ENCODE measurements around the gene CHAMP1.
"Not testable (repeated sequence)": the region's sequence is repeated elsewhere in the genome, so short reads cannot be mapped to it uniquely, and the experiment has no call there.

Gene CHAMP1

GRCh38 chr13:114299604-114300305, 14.5 kb upstream of the CHAMP1 start:
- no peak for DNase-seq (ENCODE audit: low spot score)

- DNase-seq (ENCODE audit: low spot score), result no peak
Measured at GRCh38 chr13:114303700-114304327, 10.5 kb upstream of the CHAMP1 start.

GRCh38 chr13:114304346-114305034, 9.8 kb upstream of the CHAMP1 start:
- no peak for DNase-seq (ENCODE audit: low spot score)

GRCh38 chr13:114309086-114309485, 5.2 kb upstream of the CHAMP1 start:
- no peak for DNase-seq (ENCODE audit: low spot score)

- DNase-seq (ENCODE audit: low spot score), result no peak
Measured at GRCh38 chr13:114309806-114310410, 4.4 kb upstream of the CHAMP1 start.

- DNase-seq (ENCODE audit: low spot score), result no peak
Measured at GRCh38 chr13:114310956-114311355, 3.3 kb upstream of the CHAMP1 start.

GRCh38 chr13:114311387-114311786, 2.9 kb upstream of the CHAMP1 start:
- DNase-seq (ENCODE audit: low spot score), result no peak

GRCh38 chr13:114311908-114312307, 2.4 kb upstream of the CHAMP1 start:
- DNase-seq (ENCODE audit: low spot score), result peak; percentile 8

- DNase-seq (ENCODE audit: low spot score), result no peak
Measured at GRCh38 chr13:114313061-114313860, 1.0 kb upstream of the CHAMP1 start.

- peak; percentile 75 for DNase-seq (ENCODE audit: low spot score)
Measured at GRCh38 chr13:114315074-114315785, 927 bp downstream of the CHAMP1 start.

- DNase-seq (ENCODE audit: low spot score), result no peak
Measured at GRCh38 chr13:114318624-114319023, 4.3 kb downstream of the CHAMP1 start.

- DNase-seq (ENCODE audit: low spot score), result no peak
Measured at GRCh38 chr13:114319441-114319913, 5.2 kb downstream of the CHAMP1 start.

- no peak for DNase-seq (ENCODE audit: low spot score)
Measured at GRCh38 chr13:114320065-114320464, 5.8 kb downstream of the CHAMP1 start.

GRCh38 chr13:114321256-114321655, 7.0 kb downstream of the CHAMP1 start:
- no peak for DNase-seq (ENCODE audit: low spot score)

- no peak for DNase-seq (ENCODE audit: low spot score)
Measured at GRCh38 chr13:114323349-114323748, 9.0 kb downstream of the CHAMP1 start.

GRCh38 chr13:114324334-114324733, 10.0 kb downstream of the CHAMP1 start:
- DNase-seq (ENCODE audit: low spot score), result no peak

- DNase-seq (ENCODE audit: low spot score), result no peak
Measured at GRCh38 chr13:114325729-114326128, 11.4 kb downstream of the CHAMP1 start.

GRCh38 chr13:114328034-114328433, 13.7 kb downstream of the CHAMP1 start:
- no peak for DNase-seq (ENCODE audit: low spot score)

- DNase-seq (ENCODE audit: low spot score), result no peak
Measured at GRCh38 chr13:114328595-114328994, 14.3 kb downstream of the CHAMP1 start.

- DNase-seq (ENCODE audit: low spot score), result no peak
Measured at GRCh38 chr13:114330086-114330485, 15.8 kb downstream of the CHAMP1 start.

- not testable (repeated sequence) for DNase-seq (ENCODE audit: low spot score)
Measured at GRCh38 chr13:114333881-114334280, 19.6 kb downstream of the CHAMP1 start.

Data from COLO829 (cell line).